ENCODE results near the gene CCDC93.
"Not testable (repeated sequence)": the region's sequence is repeated elsewhere in the genome, so short reads cannot be mapped to it uniquely, and the experiment has no call there.

The CCDC93 gene

DNA sequence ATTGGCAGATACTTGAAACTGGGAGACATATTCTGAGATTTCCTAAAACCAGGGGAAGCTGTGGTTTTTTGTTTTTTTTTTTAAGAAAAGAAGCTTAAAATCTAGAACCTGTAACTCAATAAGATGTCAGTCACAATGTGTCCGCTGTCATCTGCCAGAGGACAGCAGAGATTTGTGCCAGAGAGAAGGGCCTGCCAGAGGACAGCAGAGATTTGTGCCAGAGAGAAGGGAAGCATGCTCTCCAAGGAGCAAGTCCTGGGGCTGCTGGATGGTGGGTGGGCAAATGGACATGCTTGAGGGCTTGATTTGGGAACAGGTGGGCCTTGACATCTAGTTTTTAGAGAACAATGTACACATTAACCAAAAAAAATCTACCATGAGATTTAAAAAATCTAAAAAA lies 77.9 kb downstream of the CCDC93 start:
- H3K4me1 ChIP-seq = no peaks in the 10 kb centered on the region
- no peak overlapping the region for H3K27ac ChIP-seq
- H3K27me3 ChIP-seq = no peaks in the 10 kb centered on the region
- peaks cover 0 to 5% (median 0%) of the 10 kb centered on the region in 11 experiments; a peak in 1 of 22 replicates for H3K9me3 ChIP-seq (replicated peaks in 1 of 11)
- H3K36me3 ChIP-seq = peaks cover 98 to 100% (median 100%) of the 10 kb centered on the region in 11 experiments
- H4K20me1 ChIP-seq = peaks cover 0 to 8% (median 0%) of the 10 kb centered on the region in 11 experiments; a peak in 4 of 22 replicates
- no peak overlapping the region for H3K9ac ChIP-seq
- TF ChIP-seq Cebpa-rat (IDR thresholded peaks at IDR 0.05) = no peak
- H3K4me3 ChIP-seq = no peak overlapping the region
- H3K4me2 ChIP-seq = no peak overlapping the region

DNA sequence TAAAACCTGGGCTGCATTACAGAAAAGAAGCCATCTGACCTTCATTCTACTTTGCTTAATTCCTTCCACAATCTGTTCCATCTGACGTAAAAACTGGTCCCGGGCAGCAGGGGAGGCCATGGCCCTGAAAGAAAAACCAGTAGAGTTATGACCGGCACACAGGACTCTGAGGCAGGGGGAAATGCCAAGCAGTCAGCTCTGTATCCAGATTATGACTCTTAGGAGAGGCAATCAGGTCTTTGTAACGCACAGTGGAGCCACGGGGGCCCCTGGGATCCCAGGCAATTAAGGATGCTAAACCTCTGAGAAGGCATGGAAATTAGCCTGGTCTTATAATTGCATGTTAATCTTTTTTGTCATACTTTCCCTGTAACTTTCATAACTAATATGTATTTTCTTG lies 78.4 kb downstream of the CCDC93 start:
- Histone ChIP-seq H3K27ac (no peak overlapping the region), H4K20me1 (peaks cover 0 to 6% (median 0%) of the 10 kb centered on the region in 11 experiments; a peak in 4 of 22 replicates), H3K4me2 (no peak overlapping the region), H3K9ac (no peak overlapping the region), H3K4me3 (no peak overlapping the region), H3K4me1 (no peaks in the 10 kb centered on the region), H3K27me3 (no peaks in the 10 kb centered on the region), H3K36me3 (peaks cover 98 to 100% (median 100%) of the 10 kb centered on the region in 11 experiments), H3K9me3 (replicated peaks in 1 of 11) (peaks cover 0 to 10% (median under 1%) of the 10 kb centered on the region in 11 experiments; a peak in 6 of 22 replicates)
- TF ChIP-seq Cebpa-rat (IDR thresholded peaks at IDR 0.05) = no peak

DNA sequence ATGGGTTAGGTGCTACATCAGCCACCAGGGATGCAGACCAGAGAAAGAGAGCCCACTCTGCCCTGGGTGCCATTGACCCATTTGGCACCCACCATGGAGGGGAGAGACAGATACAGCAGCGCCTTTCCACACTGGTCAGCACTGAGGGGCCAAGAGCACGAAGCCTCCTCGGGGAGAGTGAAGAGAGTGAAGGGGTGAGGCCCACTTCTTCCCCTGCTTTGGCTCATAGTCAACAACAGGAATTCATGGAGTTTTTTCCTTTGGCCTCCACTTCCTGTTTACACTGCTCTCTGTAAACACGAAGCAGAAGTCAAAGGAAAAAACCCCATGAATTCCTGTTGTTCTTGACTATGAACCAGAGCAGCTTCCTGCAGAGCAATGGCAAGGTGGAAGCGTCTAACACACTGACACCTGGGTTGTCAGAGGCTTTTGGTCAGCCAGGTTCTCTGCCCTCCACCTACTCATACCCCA lies 80.0 kb downstream of the CCDC93 start:
- Histone ChIP-seq H4K20me1 (no peaks in the 10 kb centered on the region; a peak in 3 of 22 replicates), H3K4me3 (no peak overlapping the region), H3K9me3 (replicated peaks in 1 of 11) (peaks cover 10 to 25% (median 14%) of the 10 kb centered on the region in 11 experiments), H3K4me2 (no peak overlapping the region), H3K27ac (no peak overlapping the region), H3K4me1 (no peaks in the 10 kb centered on the region), H3K27me3 (no peaks in the 10 kb centered on the region), H3K36me3 (peaks cover 97 to 100% (median 99%) of the 10 kb centered on the region in 11 experiments), H3K9ac (no peak overlapping the region)
- no peak for TF ChIP-seq Cebpa-rat (IDR thresholded peaks at IDR 0.05)

DNA sequence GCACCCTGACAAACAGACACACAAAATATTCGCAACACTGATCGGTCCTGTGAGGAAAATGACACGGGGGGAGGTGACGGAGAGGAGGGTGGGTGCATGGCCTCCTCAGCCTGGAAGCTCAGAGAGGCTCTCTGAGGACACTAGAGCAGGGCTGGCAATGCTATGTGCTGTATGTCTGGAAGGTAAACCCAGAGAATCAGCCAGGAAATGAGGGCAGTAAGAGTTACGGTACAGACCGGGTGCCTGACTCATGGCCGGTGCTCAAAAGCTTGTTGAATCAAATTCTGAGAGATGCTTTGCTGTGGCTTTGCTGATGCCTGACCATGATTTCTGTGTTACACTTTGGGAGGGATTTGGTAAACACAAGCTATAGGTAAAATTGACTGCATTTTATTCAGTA lies 81.9 kb downstream of the CCDC93 start:
- Histone ChIP-seq H3K27me3 (no peaks in the 10 kb centered on the region), H3K9me3 (replicated peaks in 1 of 11) (peaks cover 10 to 25% (median 15%) of the 10 kb centered on the region in 11 experiments)
- no peak for TF ChIP-seq Cebpa-rat (IDR thresholded peaks at IDR 0.05)

DNA sequence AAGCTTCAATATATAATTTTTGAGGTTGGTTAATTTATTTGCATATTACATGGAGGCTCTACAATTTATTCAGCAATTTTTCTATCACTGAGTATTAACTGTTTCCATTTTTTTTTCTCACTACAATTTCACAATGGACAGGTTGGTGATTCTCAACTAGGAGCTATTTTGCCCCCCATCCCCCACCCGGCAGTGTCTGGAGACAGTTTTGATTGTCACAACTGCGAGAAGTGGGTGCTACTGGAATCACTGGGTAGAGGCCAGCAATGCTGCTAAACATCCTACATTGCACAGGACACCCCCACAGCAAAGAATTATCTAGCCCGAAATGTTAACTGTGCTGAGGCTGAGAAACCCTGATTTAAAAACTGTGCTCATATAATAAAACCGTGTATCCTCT lies 82.6 kb downstream of the CCDC93 start:
- TF ChIP-seq Cebpa-rat (IDR thresholded peaks at IDR 0.05) = no peak
- Histone ChIP-seq H3K27me3 (no peaks in the 10 kb centered on the region), H3K4me1 (no peaks in the 10 kb centered on the region), H3K4me2 (no peak overlapping the region), H3K27ac (no peak overlapping the region), H3K9ac (no peak overlapping the region), H3K36me3 (peaks cover 72 to 86% (median 77%) of the 10 kb centered on the region in 11 experiments), H3K4me3 (no peak overlapping the region), H3K9me3 (replicated peaks in 1 of 11) (peaks cover 10 to 25% (median 15%) of the 10 kb centered on the region in 11 experiments), H4K20me1 (no peaks in the 10 kb centered on the region; a peak in 2 of 22 replicates)

More for the DNA sequence above, 81.9 kb downstream of the CCDC93 start:
- H3K27ac ChIP-seq = no peak overlapping the region
- H3K4me2 ChIP-seq = no peak overlapping the region
- no peak overlapping the region for H3K4me3 ChIP-seq
- H3K4me1 ChIP-seq = no peaks in the 10 kb centered on the region
- H4K20me1 ChIP-seq = no peaks in the 10 kb centered on the region; a peak in 2 of 22 replicates
- H3K9ac ChIP-seq = no peak overlapping the region
- peaks cover 79 to 93% (median 84%) of the 10 kb centered on the region in 11 experiments for H3K36me3 ChIP-seq

DNA sequence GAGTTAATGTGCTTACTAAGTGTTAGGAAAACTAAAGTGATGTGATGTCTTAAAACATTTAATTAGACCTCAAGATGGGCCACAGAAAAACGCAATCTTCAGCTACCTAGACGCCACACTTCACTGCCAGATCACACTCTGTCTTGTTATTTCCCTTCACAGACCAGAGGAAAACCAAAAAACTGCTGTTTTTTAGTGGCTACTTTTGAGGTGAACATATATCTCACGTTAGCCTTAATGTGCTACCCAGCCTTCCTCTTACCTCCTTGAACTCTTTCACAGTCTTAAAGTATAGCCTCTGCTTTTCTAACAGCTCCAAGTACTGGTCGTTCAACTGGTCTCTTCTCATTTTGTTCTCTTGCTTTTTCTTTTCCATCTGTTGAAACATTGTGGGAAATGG lies 83.1 kb downstream of the CCDC93 start:
- no peak overlapping the region for H3K4me2 ChIP-seq
- peaks cover 67 to 81% (median 72%) of the 10 kb centered on the region in 11 experiments for H3K36me3 ChIP-seq
- H4K20me1 ChIP-seq = no peaks in the 10 kb centered on the region; a peak in 2 of 22 replicates
- H3K9me3 ChIP-seq (replicated peaks in 1 of 11) = peaks cover 10 to 25% (median 15%) of the 10 kb centered on the region in 11 experiments
- no peak overlapping the region for H3K4me3 ChIP-seq
- H3K9ac ChIP-seq = no peak overlapping the region
- H3K4me1 ChIP-seq = no peaks in the 10 kb centered on the region
- H3K27ac ChIP-seq = no peak overlapping the region
- H3K27me3 ChIP-seq = no peaks in the 10 kb centered on the region
- TF ChIP-seq Cebpa-rat (IDR thresholded peaks at IDR 0.05) = no peak

DNA sequence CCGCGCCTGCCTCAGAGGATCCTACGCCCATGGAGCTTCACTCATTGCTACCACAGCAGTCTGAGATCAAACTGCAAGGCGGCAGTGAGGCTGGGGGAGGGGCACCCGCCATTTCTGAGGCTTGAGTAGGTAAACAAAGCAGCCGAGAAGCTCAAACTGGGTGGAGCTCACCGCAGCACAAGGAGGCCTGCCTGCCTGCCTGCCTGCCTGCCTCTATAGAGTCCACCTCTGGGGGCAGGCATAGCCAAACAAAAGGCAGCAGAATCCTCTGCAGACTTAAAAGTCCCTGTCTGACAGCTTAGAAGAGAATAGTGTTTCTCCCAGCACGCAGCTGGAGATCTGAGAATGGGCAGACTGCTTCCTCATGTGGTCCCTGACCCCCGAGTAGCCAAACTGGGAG lies 90.4 kb downstream of the CCDC93 start:
- H3K4me1 ChIP-seq; H3K9me3 ChIP-seq (replicated peaks in 1 of 11); H3K4me3 ChIP-seq; H3K27ac ChIP-seq; H3K27me3 ChIP-seq; H3K4me2 ChIP-seq; H3K9ac ChIP-seq: not testable (repeated sequence)
- Histone ChIP-seq H3K36me3 (peaks cover 50 to 74% (median 58%) of the 10 kb centered on the region in 11 experiments), H4K20me1 (peaks cover 0 to 19% (median 0%) of the 10 kb centered on the region in 11 experiments; a peak in 2 of 22 replicates)

DNA sequence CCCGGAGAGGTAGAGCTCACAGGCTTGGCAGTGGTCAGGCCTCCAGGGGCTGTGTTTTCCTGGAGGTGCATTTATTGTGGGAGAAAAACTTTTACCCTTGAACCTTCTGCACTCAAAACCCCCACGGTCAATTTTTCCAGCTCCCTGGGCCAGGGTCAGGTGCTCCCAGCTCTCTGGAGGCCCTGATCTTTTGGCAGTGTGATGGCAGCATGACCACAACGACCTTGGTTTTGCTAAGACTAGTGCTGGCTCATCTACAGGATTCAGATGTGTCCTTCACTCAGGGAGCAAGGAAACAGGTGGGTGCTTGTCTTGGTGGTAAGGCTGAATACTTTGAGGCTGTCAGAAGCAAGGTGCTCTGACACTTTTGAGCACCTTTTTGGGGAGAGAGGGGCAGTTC lies 92.3 kb downstream of the CCDC93 start:
- Histone ChIP-seq H3K9ac (no peak overlapping the region), H4K20me1 (peaks cover 0 to 29% (median 0%) of the 10 kb centered on the region in 11 experiments; a peak in 3 of 22 replicates), H3K4me3 (no peak overlapping the region), H3K27ac (no peak overlapping the region), H3K27me3 (no peaks in the 10 kb centered on the region), H3K36me3 (peaks cover 70 to 81% (median 73%) of the 10 kb centered on the region in 11 experiments), H3K9me3 (replicated peaks in 1 of 11) (no peaks in the 10 kb centered on the region), H3K4me2 (no peak overlapping the region), H3K4me1 (no peaks in the 10 kb centered on the region)
- no peak for TF ChIP-seq Cebpa-rat (IDR thresholded peaks at IDR 0.05)

DNA sequence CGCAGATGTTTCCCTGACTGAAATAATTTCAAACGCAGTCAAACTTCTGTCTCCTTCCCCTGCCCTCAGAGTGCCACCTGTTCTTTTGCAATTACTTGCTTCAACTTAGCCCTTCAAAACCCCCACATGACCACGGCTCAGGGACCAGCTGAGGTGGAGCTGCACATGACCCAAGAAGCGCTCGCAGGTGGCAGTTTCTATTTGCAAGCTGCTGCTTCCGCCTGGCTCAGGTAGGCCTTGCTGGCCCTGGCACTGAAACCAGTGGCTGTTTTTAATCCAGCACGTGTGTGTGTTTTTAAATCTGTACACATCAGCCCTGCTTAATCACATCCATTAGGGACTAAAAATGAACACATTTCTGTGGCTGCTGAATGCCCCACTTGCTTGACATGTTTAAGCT lies 95.3 kb downstream of the CCDC93 start:
- Histone ChIP-seq H3K4me3 (no peak overlapping the region), H3K9ac (no peak overlapping the region), H3K27me3 (no peaks in the 10 kb centered on the region), H3K9me3 (replicated peaks in 1 of 11) (peaks cover 0 to 9% (median 0%) of the 10 kb centered on the region in 11 experiments; a peak in 2 of 22 replicates), H3K27ac (no peak overlapping the region), H4K20me1 (peaks cover 0 to 29% (median 0%) of the 10 kb centered on the region in 11 experiments; a peak in 3 of 22 replicates), H3K36me3 (peaks cover 71 to 99% (median 87%) of the 10 kb centered on the region in 11 experiments), H3K4me2 (no peak overlapping the region), H3K4me1 (no peaks in the 10 kb centered on the region)
- no peak for TF ChIP-seq Cebpa-rat (IDR thresholded peaks at IDR 0.05)
